GM19193 (cell line): Measurements from ENCODE around the gene THRB.

ENCODE experiments used
- POLR2A ChIP-seq: IDR thresholded peaks from 4 replicates; pipeline ENCODE4 v1.6.1; 2011; ENCODE audit not compliant: insufficient read depth, insufficient read length; ENCODE audit errors: extremely low read depth

The THRB gene

GRCh38 chr3:24164967-24165602 is 329.6 kb downstream of the THRB start:
- TF ChIP-seq POLR2A, result no peak

- TF ChIP-seq POLR2A, result no peak
Observed at GRCh38 chr3:24162929-24163328, 331.7 kb downstream of the THRB start.

GRCh38 chr3:24161841-24162240 is 332.8 kb downstream of the THRB start:
- TF ChIP-seq POLR2A, result no peak

GRCh38 chr3:24160424-24161095 is 334.1 kb downstream of the THRB start:
- TF ChIP-seq POLR2A, result no peak

- no peak for TF ChIP-seq POLR2A
Observed at GRCh38 chr3:24158761-24159454, 335.7 kb downstream of the THRB start.

- no peak for TF ChIP-seq POLR2A
Observed at GRCh38 chr3:24157106-24157505, 337.5 kb downstream of the THRB start.

- TF ChIP-seq POLR2A, result no peak
Observed at GRCh38 chr3:24156466-24156865, 338.2 kb downstream of the THRB start.

GRCh38 chr3:24155276-24155675 is 339.4 kb downstream of the THRB start:
- no peak for TF ChIP-seq POLR2A

- TF ChIP-seq POLR2A, result no peak
Observed at GRCh38 chr3:24154781-24155180, 339.9 kb downstream of the THRB start.

- TF ChIP-seq POLR2A, result no peak
Observed at GRCh38 chr3:24154013-24154695, 340.5 kb downstream of the THRB start.

- TF ChIP-seq POLR2A, result no peak
Observed at GRCh38 chr3:24151594-24151993, 343.1 kb downstream of the THRB start.

GRCh38 chr3:24149032-24149431 is 345.6 kb downstream of the THRB start:
- no peak for TF ChIP-seq POLR2A

- TF ChIP-seq POLR2A, result no peak
Observed at GRCh38 chr3:24145981-24146822, 348.4 kb downstream of the THRB start.

- TF ChIP-seq POLR2A, result no peak
Observed at GRCh38 chr3:24145481-24145880, 349.2 kb downstream of the THRB start.
